OCI-LY3 (cell line): ENCODE measurements around the gene RNF34.

Source experiments
- CTCF ChIP-seq: fragments of 200-600, 300-600 bp; sonication (generic); IDR thresholded peaks from 2 replicates; pipeline ENCODE4 v1.5.1; 2014; ENCODE audit warnings: antibody characterized with exemption, low read length, low read depth
- EZH2phosphoT487 ChIP-seq: fragments of 200-600 bp; shearing (Covaris generic); IDR thresholded peaks from 2 replicates; pipeline ENCODE4 v1.6.1; 2018; ENCODE audit warnings: antibody characterized with exemption, mixed run types, low read depth

DNA sequence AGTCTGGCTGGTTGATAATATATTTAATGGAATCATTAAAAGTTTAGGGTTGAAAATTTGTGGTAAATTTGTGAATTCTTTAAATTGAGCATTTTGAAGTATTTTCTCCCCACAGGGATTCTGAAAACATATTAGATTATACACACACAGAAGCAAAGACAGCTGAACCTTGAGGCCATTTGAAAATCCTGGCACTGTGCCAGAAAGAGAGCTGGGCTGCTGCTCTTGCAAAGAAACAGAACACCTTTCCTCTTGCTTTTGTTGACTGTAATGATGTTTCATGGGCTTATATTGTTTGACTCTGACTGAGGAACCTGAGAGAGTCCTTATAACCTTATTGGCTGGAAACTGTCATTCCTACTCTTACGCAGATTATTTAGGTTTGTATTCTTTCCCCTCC lies 4.8 kb downstream of the RNF34 start:
- TF ChIP-seq CTCF (no peak), EZH2phosphoT487 (no peak)
